ENCODE measurements around the gene FAM193A.
"Not testable (repeated sequence)": the region's sequence is repeated elsewhere in the genome, so short reads cannot be mapped to it uniquely, and the experiment has no call there.

Gene FAM193A

DNA sequence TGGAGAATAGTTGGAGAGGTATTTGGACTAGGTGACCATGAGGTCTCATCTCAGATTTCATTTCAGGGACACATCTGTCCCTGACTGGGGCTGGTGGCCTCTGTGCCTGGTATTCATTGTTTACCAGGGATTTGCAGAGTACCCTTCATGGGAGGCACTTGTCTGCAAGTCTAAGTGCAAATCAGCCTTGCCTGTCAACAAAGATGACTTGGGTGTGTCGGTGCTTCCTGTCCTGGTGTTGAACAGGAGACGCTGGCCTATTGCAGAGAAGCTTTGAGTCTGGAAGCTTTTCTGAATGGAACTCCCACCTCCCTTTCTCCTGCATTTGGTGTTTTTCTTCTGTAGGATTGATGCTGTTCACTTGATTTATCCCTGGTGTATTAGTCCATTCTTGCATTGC lies 115.6 kb downstream of the FAM193A start:
- DNase-seq (ENCODE audit: low spot score) = no peak

DNA sequence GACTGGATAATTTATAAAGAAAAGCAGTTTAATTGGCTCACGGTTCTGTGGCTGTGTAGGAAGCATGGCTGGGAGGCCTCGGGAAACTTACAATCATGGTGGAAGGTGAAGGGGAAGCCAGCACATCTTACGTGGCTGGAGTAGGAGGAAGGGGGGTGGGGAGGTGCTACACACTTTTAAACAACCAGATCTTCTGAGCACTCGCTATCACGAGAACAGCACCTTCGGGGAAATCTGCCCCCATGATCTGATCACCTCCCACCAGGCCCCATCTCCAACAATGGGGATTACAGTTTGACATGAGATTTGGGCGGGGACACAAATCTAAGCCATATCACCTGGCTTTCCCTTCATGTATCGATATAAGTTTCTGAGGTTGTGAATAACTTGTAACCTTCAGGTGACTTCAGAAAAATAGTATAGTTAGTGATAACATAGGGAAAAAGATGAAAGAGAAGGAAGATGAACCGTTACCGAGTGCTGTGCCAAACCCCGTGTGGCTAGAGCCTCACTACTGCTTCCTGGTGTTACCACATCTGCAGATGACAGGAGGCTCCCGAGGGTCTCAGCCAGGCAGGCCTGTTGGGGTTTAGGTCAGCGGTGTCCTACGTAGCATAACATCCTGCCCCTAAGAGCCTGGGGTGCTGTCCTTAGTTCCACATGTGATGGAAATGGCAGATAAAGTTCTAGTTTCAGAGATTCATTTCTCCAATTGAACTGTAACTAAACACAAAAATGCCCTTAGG lies 116.1 kb downstream of the FAM193A start:
- DNase-seq (ENCODE audit: low spot score) = no peak

DNA sequence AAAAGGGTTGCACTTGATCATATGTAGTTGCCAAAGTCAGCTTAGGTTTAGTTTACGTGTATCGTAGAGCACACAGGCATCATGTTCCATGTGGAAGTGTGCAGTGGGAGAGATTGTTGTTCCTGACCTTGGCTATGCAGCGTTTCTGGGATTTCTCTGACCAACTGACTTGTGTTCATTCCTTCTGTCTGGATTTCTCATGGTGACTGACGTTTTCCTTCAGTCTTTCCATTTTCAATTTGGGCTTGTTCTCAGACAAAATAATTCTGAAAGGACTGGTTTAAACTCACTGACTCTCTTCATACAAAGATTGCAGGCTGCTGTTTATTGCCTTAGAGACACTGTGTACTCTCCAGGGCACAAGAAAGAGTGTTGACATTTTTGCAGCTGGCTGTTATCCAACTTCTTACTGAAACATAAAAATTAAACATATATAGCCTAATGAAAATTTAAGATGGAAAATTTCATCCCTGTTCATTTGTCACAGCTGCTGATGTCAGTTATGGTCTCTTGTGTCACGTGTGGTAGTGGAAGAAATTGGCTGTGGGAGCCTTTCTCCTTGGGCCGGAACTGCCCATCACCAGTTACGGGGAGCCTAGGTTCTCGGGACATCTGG lies 124.3 kb downstream of the FAM193A start:
- DNase-seq (ENCODE audit: low spot score) = no peak

DNA sequence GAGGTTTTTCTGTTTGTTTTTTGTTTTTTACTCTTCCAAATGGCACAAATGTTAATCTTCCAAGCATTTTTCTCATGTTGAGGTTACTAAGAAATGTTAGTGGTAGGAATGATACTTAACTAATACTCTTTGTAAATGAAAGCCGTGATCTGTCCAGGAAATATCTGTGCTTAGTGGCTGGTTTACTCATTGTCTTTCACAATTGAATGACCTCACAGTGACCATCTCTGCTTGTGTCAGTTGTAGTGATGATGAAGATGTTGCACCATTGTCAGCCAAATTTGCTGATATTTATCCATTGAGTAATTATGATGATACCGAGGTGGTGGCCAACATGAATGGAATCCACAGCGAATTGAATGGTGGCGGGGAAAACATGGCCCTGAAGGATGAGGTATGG lies 126.2 kb downstream of the FAM193A start:
- no peak for DNase-seq (ENCODE audit: low spot score)

DNA sequence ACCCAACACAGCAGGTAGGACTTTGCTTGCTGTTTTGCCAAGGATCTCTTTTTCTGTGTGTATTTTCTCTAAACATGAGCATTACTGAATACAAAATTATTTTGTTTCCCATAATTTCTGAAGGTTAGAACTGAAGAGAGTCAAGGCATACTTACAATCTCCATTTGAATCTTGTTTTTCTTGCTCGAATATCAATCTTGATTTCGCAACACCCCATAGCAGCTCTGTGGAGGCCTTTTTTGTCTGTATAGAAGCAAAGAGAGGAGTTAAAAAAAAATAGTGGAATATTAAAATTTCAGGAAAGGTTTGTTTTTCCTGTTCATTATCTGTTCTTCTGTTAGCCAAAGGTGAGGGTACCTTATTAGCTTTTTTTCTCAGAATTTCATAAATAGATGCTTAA lies 126.8 kb downstream of the FAM193A start:
- DNase-seq (ENCODE audit: low spot score) = no peak

DNA sequence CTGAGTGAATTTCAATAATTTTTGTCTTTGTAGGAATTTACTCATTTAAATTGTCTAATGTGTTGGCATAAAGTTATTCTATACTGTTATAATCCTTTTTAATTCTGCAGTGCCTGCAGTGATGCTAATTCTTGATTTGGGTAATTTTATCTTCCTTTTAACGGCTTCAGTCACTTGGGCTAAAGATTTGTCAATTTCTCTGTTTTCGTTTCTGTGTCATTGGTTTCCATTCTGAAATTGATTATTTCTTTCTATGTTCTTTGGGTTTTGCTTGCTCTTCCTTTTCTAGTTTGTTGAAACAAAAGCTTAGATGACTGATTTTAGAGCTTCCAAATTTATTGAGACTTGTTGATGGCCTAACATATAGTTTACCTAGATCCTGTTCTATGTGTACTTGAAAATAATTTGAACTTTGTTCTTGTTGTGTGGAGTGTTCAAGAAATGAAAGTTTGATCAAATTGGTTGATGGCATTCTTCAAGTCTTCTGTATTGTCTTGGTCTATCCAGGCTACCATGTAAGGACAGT lies 130.3 kb downstream of the FAM193A start:
- DNase-seq (ENCODE audit: low spot score) = peak; percentile 27

DNA sequence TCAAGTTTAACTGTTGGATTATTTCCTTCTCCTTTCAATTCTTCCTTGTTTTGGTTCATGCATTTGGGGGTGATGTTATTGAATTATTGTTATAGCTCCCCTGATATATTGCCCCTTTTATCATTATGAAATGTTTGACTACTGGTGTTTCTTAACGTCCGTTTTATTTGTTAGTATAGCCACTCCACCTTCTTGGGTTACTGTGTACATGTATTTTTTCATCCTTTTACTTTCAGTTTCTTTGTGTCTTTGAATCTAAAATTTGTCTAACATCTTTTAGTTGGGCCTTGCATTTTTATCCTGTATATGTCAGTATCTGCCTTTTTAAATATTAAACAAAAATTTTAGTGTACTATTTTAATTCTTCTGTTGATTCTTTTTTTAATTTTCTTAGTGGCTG lies 131.0 kb downstream of the FAM193A start:
- DNase-seq (ENCODE audit: low spot score) = no peak

DNA sequence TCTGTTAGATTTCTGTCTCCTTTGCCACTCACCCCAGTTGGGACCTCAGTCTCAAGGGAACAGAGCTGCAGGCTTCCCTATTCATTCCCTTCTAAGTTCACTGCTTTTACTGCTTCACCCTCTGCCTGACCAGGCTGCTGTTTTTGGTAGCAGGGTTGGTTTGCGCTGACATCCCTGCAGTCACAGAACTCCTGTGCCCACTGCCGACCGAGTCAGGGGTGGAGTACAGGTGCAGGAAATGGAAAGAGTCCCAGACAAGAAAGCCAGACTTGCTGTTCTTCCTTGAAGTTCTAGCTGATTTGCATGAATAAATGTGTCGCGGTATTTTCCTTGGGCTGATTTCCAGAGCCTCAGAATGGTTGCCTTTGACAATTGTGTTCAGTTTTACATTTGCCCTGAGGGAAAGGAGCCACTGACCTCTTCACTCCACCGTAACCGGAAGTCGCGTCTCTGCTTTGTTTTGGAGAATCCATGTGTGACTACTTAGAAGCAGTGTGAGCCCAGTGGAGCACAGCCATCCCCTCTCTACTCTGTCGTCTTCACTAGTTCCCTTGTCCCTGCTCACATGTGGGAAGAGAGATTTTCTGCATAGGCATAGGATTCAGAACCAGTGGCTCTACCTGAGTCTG lies 134.9 kb downstream of the FAM193A start:
- no peak for DNase-seq (ENCODE audit: low spot score)

DNA sequence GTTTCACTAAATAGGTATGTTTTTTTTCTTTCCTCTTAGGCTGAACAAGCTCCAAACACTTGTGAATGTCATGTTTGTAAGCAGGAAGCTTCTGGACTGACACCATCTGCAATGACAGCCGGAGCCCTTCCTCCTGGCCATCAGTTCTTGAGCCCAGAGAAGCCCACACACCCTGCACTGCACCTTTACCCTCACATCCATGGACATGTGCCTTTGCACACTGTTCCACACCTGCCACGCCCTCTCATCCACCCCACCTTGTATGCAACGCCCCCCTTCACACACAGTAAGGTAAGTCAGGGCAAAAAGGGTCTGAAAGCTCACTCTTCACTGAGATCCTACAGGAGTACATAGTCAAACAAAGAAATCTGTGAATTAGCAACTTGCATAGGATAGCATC lies 135.6 kb downstream of the FAM193A start:
- DNase-seq (ENCODE audit: low spot score) = no peak

DNA sequence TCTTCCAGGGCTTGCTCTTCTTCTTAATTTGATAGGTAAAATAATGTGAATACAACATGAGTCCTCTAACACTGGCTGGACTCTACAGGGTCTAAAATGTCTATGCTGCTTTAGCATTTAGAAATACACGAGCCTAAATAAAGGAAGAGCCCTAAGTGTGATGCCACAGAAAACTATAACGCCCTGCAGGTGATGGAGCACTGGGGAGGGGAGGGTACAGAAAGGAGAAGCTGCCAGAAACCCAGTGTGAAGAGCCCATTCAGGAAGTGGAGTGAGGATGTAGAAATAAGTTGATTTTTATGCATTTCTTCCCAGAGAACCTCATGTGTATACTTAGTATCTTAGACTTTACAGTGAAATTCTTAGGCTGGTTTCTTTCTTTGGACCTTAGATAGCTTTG lies 136.3 kb downstream of the FAM193A start:
- no peak for DNase-seq (ENCODE audit: low spot score)

DNA sequence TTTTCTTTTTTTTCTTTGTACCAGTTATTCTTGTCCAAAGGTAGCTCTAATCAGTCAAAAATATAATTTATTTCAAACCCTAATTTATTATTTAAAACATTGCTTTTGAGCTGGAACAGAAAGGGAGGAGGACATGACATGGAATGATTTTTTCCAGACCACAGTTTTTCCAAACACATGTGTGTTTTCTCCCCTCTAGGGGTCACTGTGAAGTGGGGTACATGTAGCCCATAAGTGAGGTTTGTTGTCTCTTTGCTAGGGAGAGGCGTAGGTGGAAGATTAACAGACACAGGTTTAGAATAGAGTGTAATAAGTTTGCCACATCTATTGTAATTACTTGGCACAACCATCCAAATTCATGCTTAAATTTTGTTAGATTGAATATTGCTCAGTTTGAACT lies 136.7 kb downstream of the FAM193A start:
- no peak for DNase-seq (ENCODE audit: low spot score)

DNA sequence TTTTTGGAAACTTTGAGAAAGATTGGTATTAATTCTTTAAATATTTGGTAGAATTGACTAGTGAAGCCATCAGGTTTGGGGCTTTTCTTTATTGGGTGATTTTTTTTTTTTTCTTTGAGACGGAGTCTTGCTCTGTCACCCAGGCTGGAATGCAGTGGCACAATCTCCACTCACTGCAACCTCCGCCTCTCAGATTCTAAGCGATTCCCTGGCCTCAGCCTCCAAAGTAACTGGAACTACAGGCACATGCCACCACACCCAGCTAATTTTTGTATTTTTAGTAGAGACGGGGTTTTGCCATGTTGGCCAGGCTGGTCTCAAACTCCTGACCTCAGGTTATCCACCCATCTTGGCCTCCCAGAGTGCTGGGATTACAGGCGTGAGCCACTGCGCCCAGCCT lies 143.3 kb downstream of the FAM193A start:
- DNase-seq (ENCODE audit: low spot score) = not testable (repeated sequence)

DNA sequence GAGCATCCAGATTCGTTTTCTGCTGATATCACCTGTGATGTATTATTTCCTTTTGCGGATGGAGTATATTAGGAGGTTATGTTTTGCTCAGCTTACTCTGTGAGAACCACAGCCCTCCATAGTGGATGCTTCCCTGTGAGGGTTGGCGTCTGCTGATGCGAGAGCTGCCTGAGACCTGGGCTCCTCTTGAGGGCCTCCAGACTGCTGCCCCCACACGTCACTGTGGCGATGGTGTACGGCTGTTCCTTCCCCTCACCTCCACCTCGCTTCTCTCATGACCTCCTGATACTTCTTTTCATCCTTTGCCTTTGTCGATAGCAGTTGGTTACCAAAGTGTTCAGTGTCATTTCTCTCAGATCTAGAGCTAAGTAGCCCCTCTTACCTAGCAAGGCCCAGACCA lies 148.0 kb downstream of the FAM193A start:
- DNase-seq (ENCODE audit: low spot score) = no peak

DNA sequence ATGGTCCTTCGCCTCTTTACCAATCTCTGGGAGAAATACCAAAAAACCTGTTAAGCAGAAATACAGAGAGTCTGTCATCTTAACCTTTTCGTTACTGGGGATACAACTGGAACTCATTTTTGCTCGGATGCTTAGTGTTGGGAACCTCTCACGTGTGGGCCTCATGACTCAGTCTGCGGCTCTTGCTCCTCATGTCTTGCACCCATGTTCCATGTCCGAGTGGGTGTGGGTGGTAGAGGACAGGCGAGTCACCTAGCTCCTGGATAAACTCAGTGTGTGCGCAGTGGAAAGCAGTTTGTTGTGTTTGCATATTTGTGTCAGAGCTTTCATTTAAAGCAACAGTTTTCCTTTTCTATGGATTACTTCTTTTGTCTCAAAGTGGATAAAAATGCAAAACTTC lies 149.1 kb downstream of the FAM193A start:
- DNase-seq (ENCODE audit: low spot score) = no peak

DNA sequence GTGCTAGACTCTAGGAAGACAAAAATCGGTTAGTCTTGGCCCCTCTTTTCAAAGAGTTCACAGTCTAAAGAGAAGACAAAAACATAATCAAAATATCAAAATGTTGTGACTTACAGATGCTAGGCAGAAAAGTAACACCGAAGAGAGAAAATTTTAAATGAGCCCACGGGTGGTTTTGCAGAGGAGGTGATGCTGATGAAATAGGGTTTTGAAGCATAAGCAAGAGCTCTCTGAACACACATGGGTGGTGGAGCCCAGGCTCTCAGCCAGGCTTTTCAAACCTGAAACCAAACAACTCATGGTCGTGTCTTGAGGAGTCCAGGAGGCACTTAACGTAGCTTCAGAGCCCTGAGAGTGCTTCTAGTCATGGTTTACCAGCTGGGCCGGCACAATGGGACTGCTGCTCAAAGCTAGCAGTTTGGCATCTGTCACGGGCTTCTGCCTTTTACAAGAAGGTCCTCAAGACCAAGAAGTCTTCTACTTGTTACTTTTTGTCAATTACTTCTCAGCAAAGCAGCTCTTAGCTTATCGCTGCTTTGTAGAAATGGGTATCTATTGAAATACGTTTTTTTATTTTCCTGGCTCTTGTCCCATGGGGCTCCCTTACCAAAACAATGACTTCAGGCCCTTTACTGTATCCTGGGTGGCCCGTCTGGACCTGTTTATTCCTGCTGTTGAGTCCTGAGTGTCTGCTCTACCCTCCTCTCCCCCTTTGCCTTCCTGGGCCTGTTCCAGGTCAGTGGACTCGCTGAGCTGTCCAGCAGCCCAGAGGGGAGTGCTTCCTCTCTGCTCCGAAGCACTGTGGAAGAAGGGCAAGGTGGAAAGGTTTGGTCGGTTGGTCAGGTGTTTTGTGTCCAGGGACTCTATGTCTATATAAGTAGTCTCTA lies 150.2 kb downstream of the FAM193A start:
- no peak for DNase-seq (ENCODE audit: low spot score)

DNA sequence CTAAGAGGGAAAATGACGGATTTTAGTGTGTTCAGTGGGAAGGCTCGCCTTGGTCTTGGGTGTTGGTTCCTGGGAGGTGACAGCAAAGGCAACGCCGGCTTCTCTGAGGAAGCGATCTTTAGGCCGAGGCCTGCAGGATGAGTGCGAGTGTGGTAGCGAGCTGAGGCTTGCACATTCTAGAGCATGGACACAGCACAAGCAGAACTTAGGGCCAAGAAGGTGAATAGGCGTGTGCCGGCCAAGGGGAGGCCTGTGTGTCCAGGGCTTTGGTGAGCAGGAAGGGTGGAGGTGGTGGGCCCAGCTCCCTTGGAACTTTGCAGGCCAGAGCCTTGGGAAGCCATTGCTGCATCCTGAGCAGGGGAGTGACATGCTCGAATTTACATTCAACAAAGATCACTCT lies 151.8 kb downstream of the FAM193A start:
- DNase-seq (ENCODE audit: low spot score) = no peak

DNA sequence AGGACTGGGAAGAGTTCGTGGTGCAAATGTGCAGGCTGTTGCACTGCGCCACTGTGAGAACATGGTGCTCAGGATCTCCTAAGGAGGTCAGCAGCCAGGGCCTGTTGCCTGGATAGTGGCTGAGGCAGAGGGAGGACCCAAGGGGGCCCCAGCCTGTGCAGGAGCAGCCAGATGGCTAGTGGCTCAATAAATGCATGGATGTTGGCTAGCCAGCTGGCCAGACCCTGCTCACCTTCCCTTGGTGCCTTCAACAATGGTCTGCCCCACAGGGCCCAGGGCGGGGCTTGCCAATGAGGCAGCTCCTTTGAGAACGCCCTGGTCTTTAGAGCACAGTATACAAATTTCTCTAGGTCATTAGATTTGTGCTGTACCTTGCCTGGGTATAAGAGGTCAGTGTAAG lies 152.2 kb downstream of the FAM193A start:
- no peak for DNase-seq (ENCODE audit: low spot score)

DNA sequence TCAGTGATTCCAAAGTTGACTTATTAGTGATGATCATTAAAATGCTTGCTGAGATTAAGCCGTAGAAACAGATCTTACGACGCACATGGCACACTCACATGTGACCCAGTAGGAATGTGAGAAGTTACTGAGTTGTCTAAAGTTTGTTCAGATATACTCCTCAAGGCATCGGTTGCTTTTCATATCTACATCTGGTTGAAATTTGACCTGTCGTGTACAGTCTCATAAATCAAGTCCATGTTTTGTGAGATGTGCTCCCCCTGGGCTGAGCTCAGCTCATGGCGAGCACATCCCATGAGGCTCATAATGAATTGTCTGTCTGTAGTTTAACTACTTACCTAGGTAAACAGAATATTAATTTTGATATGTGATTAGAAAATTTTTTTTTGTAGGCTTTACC lies 152.7 kb downstream of the FAM193A start:
- no peak for DNase-seq (ENCODE audit: low spot score)

DNA sequence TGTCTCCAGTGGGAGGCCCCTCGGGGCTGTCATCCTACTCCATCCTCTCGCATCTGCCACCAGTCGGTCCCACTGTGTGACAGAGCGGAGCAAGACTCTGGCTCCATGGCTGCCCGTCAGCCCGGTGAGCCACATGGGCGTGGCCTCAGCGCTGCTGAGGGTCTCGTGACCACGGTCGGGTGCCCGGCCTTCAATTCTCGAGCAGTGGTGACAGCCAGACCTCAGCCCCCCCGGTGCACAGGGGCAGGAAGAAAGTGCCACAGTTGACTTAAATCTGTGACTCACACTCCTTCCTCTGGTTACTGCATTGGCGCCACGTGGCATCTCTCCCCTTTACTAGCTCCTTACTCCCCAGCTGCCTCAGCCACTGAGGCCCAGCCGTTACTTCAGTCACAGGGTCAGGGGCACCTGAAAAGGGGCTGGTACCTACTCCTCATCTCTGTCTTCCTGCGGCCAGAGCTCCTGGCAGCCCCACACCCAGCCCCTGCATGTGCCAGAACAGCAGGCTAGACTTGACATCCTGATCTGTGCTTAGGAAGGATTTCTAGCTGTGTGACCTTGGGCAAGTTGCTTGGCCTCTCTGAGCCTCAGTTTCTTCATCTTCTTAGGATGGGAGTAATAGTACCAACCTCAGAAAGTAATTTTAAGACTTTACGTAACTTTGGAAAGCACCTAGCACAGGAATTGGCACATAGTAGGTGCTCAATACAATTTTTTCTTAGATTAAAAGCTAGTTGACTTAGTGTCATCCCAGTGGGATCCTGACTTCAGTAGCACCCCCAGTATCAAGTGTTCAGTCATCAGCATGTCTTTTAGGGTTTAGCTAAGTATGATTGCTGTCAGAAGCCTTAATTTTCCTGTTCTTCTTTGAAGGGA lies 153.6 kb downstream of the FAM193A start:
- peak; percentile 41 for DNase-seq (ENCODE audit: low spot score)

DNA sequence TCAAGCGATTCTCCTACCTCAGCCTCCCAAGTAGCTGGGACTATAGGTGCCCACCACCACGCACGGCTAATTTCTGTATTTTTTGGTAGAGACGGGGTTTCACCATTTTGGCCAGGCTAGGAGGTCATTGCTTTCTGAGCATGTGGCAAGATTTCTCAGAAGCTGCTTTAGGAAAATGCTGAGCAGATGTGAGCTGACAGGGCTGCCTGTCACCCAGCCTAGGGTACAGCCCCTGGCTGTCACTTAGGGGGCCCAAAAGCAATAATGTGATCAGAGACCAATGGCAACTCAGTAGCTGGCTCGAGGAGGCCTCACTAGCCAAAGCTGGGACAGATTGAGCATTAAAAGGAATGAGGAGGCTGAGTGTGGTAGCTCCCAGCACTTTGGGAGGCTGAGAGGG lies 154.9 kb downstream of the FAM193A start:
- DNase-seq (ENCODE audit: low spot score) = no peak

DNA sequence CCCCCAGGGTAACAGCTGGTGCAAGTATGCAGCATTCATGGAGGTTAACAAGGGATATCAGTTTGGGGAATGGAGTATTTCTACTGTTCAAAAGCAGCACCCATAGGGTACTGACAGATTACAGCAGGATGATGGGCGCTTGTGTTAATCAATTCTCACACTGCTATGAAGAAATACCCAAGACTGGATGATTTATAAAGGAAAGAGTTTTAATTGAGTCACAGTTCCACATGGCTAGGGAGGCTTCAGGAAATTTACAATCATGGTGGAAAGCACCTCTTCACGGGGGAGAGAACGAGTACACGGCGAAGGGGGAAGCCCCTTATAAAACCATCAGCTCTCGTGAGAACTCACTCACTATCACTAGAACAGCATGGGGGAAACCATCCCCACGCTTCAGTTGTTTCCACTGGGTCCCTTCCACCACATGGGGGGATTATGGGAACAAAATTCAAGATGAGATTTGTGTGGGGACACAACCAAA lies 155.5 kb downstream of the FAM193A start:
- peak; percentile 15 for DNase-seq (ENCODE audit: low spot score)

All from activated CD4-positive, alpha-beta T cell treated with anti-CD3 and anti-CD28 coated beads, Interleukin-2, Interleukin-4, amounts not matched to agents 100 ng/mL and 50 ng/mL, durations not matched to agents 16 hours and 8 hours (primary cell).